Uterus (tissue), 2 donors: ENCODE measurements around the gene ERC2.

Experiments
- POLR2A ChIP-seq, 2 donors: fragments of 450-650 bp; IDR thresholded peaks; one replicate each; pipeline ENCODE4 v1.6.1; 2016; ENCODE audit warnings: antibody characterized with exemption in 2 of 2, mild to moderate bottlenecking in 1 of 2, moderate library complexity in 1 of 2
- TF ChIP-seq, protein P1 (sequence below), 4 experiments: fragments of 200-600 bp in 2 of 4; fragments of 450-650 bp in 2 of 4; sonication (generic) in 2 of 4; IDR thresholded peaks; one replicate each; pipeline ENCODE4 v1.5.1; 2016 to 2019; ENCODE audit warnings: antibody characterized with exemption in 4 of 4, mild to moderate bottlenecking in 2 of 4, moderate library complexity in 1 of 4

DNA sequence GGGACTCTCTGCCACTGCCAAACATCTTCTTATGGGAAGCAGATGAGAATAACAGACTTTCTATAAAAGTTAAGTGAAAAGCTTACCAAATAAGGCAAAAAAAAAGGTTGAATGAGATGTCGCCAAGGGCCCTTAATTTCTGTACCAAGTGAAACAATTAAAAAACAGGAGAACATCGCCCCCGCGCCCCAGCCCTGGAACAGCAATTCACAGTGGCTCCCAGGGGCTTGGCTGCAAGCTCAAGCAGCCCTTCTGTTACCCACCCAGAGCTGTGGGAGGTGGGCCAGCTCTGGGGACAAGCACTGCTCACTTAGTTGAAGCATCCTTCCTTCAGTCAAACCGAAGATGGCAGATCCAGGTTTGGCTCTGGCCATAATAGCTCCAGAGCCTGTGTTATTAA is 208.0 kb downstream of the ERC2 start:
- TF ChIP-seq, protein P1, sequence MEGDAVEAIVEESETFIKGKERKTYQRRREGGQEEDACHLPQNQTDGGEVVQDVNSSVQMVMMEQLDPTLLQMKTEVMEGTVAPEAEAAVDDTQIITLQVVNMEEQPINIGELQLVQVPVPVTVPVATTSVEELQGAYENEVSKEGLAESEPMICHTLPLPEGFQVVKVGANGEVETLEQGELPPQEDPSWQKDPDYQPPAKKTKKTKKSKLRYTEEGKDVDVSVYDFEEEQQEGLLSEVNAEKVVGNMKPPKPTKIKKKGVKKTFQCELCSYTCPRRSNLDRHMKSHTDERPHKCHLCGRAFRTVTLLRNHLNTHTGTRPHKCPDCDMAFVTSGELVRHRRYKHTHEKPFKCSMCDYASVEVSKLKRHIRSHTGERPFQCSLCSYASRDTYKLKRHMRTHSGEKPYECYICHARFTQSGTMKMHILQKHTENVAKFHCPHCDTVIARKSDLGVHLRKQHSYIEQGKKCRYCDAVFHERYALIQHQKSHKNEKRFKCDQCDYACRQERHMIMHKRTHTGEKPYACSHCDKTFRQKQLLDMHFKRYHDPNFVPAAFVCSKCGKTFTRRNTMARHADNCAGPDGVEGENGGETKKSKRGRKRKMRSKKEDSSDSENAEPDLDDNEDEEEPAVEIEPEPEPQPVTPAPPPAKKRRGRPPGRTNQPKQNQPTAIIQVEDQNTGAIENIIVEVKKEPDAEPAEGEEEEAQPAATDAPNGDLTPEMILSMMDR (IDR thresholded peaks at IDR 0.05) = no peak
- TF ChIP-seq POLR2A (IDR thresholded peaks at IDR 0.05) = no peak
